SK-N-SH (cell line): Measurements from ENCODE around the gene FRY. TPM values are rescaled to one million over a fixed set of nuclear protein-coding genes. Genes with fewer than 3 reads are reported as not detected.

ENCODE experiments used
- CTCF ChIA-PET: fragments of 300-600, 350-600 bp; formaldehyde crosslinking; extraction: SDS; loops from one replicate; lab custom pipeline; 2021; lab: Yijun Ruan, JAX
- POLR2A ChIA-PET: fragments of 350-600 bp; sonication (Branson Sonifier 250); formaldehyde crosslinking; extraction: SDS; loops from one replicate; lab custom pipeline; 2020; ENCODE audit warnings: antibody characterized with exemption, inconsistent platforms; lab: Yijun Ruan, JAX
- DNase-seq: peaks from one replicate; pipeline ENCODE4 v3.0.0; 2012
- H2AFZ ChIP-seq: fragments of 200-600 bp; sonication (generic); 2 replicates; pipeline ENCODE4 v1.8.1; 2016; ENCODE audit warnings: antibody characterized with exemption, mild to moderate bottlenecking, low read depth
- H3F3A ChIP-seq: fragments of 200-600 bp; sonication (generic); replicated peaks from 2 replicates; pipeline ENCODE3; 2016; ENCODE audit warnings: antibody characterized with exemption, mild to moderate bottlenecking; ENCODE audit not compliant: insufficient read depth
- H3K27ac ChIP-seq, 2 experiments: fragments of 200-500 bp in 1 of 2; fragments of 200-600 bp in 1 of 2; sonication (Bioruptor generic) in 1 of 2; sonication (generic), shearing (Covaris generic) in 1 of 2; 2 replicates each; pipeline versions ENCODE4 v1.5.1 to v1.6.1; 2014 to 2016; ENCODE audit warnings: low read depth in 2 of 2, inconsistent platforms in 1 of 2, low read length in 1 of 2, mild to moderate bottlenecking in 1 of 2, mixed read lengths in 1 of 2
- H3K27me3 ChIP-seq: fragments of 200-600 bp; sonication (generic), shearing (Covaris generic); 2 replicates; pipeline ENCODE4 v1.6.1; 2016; ENCODE audit warnings: mixed run types; ENCODE audit not compliant: insufficient read depth
- H3K36me3 ChIP-seq, 2 experiments: fragments of 200-500 bp in 1 of 2; fragments of 200-600 bp in 1 of 2; sonication (Bioruptor generic) in 1 of 2; sonication (generic) in 1 of 2; replicated peaks in 1 of 2; 2 replicates each; pipeline versions ENCODE3 to v1.5.1; 2014 to 2016; ENCODE audit warnings: low read length in 1 of 2, mild to moderate bottlenecking in 1 of 2; ENCODE audit not compliant: insufficient read depth in 2 of 2, control insufficient read depth in 1 of 2
- H3K4me1 ChIP-seq, 2 experiments: fragments of 200-500 bp in 1 of 2; fragments of 200-600 bp in 1 of 2; sonication (Bioruptor generic) in 1 of 2; sonication (generic), shearing (Covaris generic) in 1 of 2; 2 replicates each; pipeline versions ENCODE4 v1.5.1 to v1.6.1; 2014 to 2016; ENCODE audit warnings: low read depth in 1 of 2, low read length in 1 of 2, mixed run types in 1 of 2; ENCODE audit not compliant: insufficient read depth in 2 of 2, control insufficient read depth in 1 of 2
- H3K4me2 ChIP-seq: fragments of 200-600 bp; sonication (generic), shearing (Covaris generic); 2 replicates; pipeline ENCODE4 v1.6.1; 2017; ENCODE audit warnings: mixed run types
- H3K4me3 ChIP-seq, 2 experiments: fragments of 200-500 bp in 1 of 2; fragments of 200-600 bp in 1 of 2; sonication (Bioruptor generic) in 1 of 2; sonication (generic), shearing (Covaris generic) in 1 of 2; 2 replicates each; pipeline versions ENCODE4 v1.5.1 to v1.8.1; 2014 to 2016; ENCODE audit warnings: low read depth in 2 of 2, inconsistent platforms in 1 of 2, low read length in 1 of 2, mild to moderate bottlenecking in 1 of 2, mixed read lengths in 1 of 2, moderate library complexity in 1 of 2
- H3K79me2 ChIP-seq: fragments of 200-600 bp; sonication (generic); 2 replicates; pipeline ENCODE4 v1.8.1; 2017; ENCODE audit warnings: mild to moderate bottlenecking; ENCODE audit not compliant: insufficient read depth
- H3K9ac ChIP-seq: fragments of 200-600 bp; sonication (generic); 2 replicates; pipeline ENCODE4 v1.6.1; 2017; ENCODE audit warnings: mixed run types
- H3K9me2 ChIP-seq: fragments of 200-600 bp; sonication (generic); 2 replicates; pipeline ENCODE4 v1.6.1; 2017; ENCODE audit warnings: mixed run types
- H3K9me3 ChIP-seq: fragments of 200-600 bp; sonication (generic); 2 replicates; pipeline ENCODE4 v1.6.1; 2017; ENCODE audit warnings: mixed run types, mild to moderate bottlenecking, moderate library complexity
- H4K20me1 ChIP-seq: fragments of 200-600 bp; sonication (generic); 2 replicates; pipeline ENCODE4 v1.6.1; 2017; ENCODE audit warnings: mild to moderate bottlenecking, mixed run types; ENCODE audit not compliant: insufficient read depth
- CHD2 ChIP-seq: fragments of 150-350 bp; IDR thresholded peaks from 2 replicates; pipeline ENCODE4 v1.6.1; 2018; ENCODE audit warnings: low read length; ENCODE audit not compliant: partially characterized antibody
- FOXJ3 ChIP-seq: sonication (generic); formaldehyde crosslinking; IDR thresholded peaks from 2 replicates; pipeline ENCODE4 v1.5.1; 2020; ENCODE audit warnings: mild to moderate bottlenecking, missing genetic modification reagents
- GABPA ChIP-seq: IDR thresholded peaks from 2 replicates; pipeline ENCODE4 v1.4.0; 2012; ENCODE audit warnings: low read depth, mild to moderate bottlenecking
- MEF2A ChIP-seq: IDR thresholded peaks from 2 replicates; pipeline ENCODE4 v1.4.0; 2012; ENCODE audit warnings: low read depth, borderline replicate concordance
- MXI1 ChIP-seq: IDR thresholded peaks from 2 replicates; pipeline ENCODE4 v1.6.1; 2012; ENCODE audit warnings: mild to moderate bottlenecking, low read depth, low read length, improper control_type of control experiment
- NFIC ChIP-seq: IDR thresholded peaks from 2 replicates; pipeline ENCODE4 v1.4.0; 2012; ENCODE audit warnings: borderline replicate concordance
- NRF1 ChIP-seq: IDR thresholded peaks from 2 replicates; pipeline ENCODE4 v1.6.1; 2012; ENCODE audit warnings: low read depth, mild to moderate bottlenecking, low read length
- RAD21 ChIP-seq: IDR thresholded peaks from 2 replicates; pipeline ENCODE4 v1.6.1; 2012; ENCODE audit warnings: mild to moderate bottlenecking, low read length
- RCOR1 ChIP-seq: fragments of 150-350 bp; IDR thresholded peaks from 2 replicates; pipeline ENCODE4 v1.6.1; 2017; ENCODE audit warnings: antibody characterized with exemption, low read length
- REST ChIP-seq: IDR thresholded peaks from 2 replicates; pipeline ENCODE4 v1.6.1; 2012; ENCODE audit warnings: mild to moderate bottlenecking, low read depth, low read length, moderate library complexity
- RFX5 ChIP-seq: IDR thresholded peaks from 2 replicates; pipeline ENCODE4 v1.6.1; 2012; ENCODE audit warnings: mild to moderate bottlenecking, improper control_type of control experiment, low read length
- RXRA ChIP-seq: IDR thresholded peaks from 2 replicates; pipeline ENCODE4 v1.4.0; 2012; ENCODE audit warnings: low read depth, mild to moderate bottlenecking, borderline replicate concordance
- SIN3A ChIP-seq: IDR thresholded peaks from 2 replicates; pipeline ENCODE4 v1.6.1; 2012; ENCODE audit warnings: low read depth, mild to moderate bottlenecking, low read length, moderate library complexity, borderline replicate concordance
- TAF1 ChIP-seq: IDR thresholded peaks from 2 replicates; pipeline ENCODE4 v1.6.1; 2012; ENCODE audit warnings: low read depth, mild to moderate bottlenecking, low read length, moderate library complexity, borderline replicate concordance
- TCF12 ChIP-seq: IDR thresholded peaks from 2 replicates; pipeline ENCODE4 v1.4.0; 2012
- TEAD4 ChIP-seq: IDR thresholded peaks from 2 replicates; pipeline ENCODE4 v1.4.0; 2012; ENCODE audit warnings: mild to moderate bottlenecking, borderline replicate concordance; ENCODE audit not compliant: insufficient read depth
- USF2 ChIP-seq: fragments of 150-350 bp; IDR thresholded peaks from 2 replicates; pipeline ENCODE4 v1.6.1; 2017; ENCODE audit warnings: antibody characterized with exemption, low read length, low read depth, borderline replicate concordance
- YY1 ChIP-seq: IDR thresholded peaks from 2 replicates; pipeline ENCODE4 v1.4.0; 2012; ENCODE audit warnings: low read depth, mild to moderate bottlenecking
- WGBS: methylation state at CpG from one replicate; pipeline ENCODE4 v1.1.6; 2017; ENCODE audit warnings: low lambda C conversion rate; 5-methylcytosine and 5-hydroxymethylcytosine counted together
- polyA plus RNA-seq, 3 experiments: library from polyadenylated mRNA; depleted of rRNA; stranded (reverse); fragments of >200 nt; gene quantifications; 2 replicates each; pipeline ENCODE4 v1.2.3, GENCODE V29; 2012
- TF ChIP-seq, protein P1 (sequence below): IDR thresholded peaks from 2 replicates; pipeline ENCODE4; 2012
- TF ChIP-seq, protein P2 (sequence below): IDR thresholded peaks from 2 replicates; pipeline ENCODE4 v1.4.0; 2012; ENCODE audit warnings: low read depth, borderline replicate concordance

The FRY gene
- polyA plus RNA-seq, 1 of the 3 experiments (the other 2 are of a cell fraction) = 1.4 TPM

DNA sequence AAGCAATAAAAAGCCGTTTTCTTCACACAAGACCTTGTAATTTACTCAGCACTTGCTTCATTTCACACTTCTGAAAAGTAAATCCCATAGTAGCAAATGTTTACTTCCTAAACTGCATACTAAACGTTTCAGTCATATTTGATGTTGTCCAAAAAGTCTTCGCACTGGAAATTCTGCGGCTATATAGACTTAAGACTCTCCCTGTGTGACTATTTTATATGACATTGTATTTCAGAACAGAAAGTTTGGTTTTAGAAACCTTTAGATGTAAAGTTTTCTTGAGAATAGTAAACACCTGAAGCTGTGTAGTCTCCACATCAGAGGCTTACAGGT, 254.0 kb downstream of the FRY start:
- Histone ChIP-seq H2AFZ (peak overlapping the region; percentile 49; the same call in 1 of the 2 replicates), H3K79me2 (no peaks in the 10 kb centered on the region), H3K4me3 (no peak overlapping the region), H3K27ac (peak overlapping the region; percentile 72 to 81; a peak in 3 of 4 replicates), H3K9me2 (no peaks in the 10 kb centered on the region), H3K9ac (no peak overlapping the region), H4K20me1 (no peaks in the 10 kb centered on the region), H3F3A (peaks cover 4% of the 10 kb centered on the region), H3K9me3 (no peaks in the 10 kb centered on the region), H3K36me3 (no peaks in the 10 kb centered on the region), H3K4me1 (peaks cover 0 to 15% of the 10 kb centered on the region in 2 experiments; a peak in 3 of 4 replicates), H3K27me3 (no peaks in the 10 kb centered on the region), H3K4me2 (peak overlapping the region; percentile 25)
- no peak for TF ChIP-seq GABPA
- no peak for TF ChIP-seq USF2
- TF ChIP-seq RAD21 = no peak
- TF ChIP-seq, protein P1, sequence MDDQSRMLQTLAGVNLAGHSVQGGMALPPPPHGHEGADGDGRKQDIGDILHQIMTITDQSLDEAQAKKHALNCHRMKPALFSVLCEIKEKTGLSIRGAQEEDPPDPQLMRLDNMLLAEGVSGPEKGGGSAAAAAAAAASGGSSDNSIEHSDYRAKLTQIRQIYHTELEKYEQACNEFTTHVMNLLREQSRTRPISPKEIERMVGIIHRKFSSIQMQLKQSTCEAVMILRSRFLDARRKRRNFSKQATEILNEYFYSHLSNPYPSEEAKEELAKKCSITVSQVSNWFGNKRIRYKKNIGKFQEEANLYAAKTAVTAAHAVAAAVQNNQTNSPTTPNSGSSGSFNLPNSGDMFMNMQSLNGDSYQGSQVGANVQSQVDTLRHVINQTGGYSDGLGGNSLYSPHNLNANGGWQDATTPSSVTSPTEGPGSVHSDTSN = no peak
- no peak for TF ChIP-seq TCF12
- TF ChIP-seq RXRA = no peak
- no peak for TF ChIP-seq RCOR1
- no peak for TF ChIP-seq TEAD4
- no peak for TF ChIP-seq SIN3A
- no peak for TF ChIP-seq FOXJ3 (CRISPR knock-in tag)
- TF ChIP-seq TAF1 = no peak
- TF ChIP-seq, protein P2, sequence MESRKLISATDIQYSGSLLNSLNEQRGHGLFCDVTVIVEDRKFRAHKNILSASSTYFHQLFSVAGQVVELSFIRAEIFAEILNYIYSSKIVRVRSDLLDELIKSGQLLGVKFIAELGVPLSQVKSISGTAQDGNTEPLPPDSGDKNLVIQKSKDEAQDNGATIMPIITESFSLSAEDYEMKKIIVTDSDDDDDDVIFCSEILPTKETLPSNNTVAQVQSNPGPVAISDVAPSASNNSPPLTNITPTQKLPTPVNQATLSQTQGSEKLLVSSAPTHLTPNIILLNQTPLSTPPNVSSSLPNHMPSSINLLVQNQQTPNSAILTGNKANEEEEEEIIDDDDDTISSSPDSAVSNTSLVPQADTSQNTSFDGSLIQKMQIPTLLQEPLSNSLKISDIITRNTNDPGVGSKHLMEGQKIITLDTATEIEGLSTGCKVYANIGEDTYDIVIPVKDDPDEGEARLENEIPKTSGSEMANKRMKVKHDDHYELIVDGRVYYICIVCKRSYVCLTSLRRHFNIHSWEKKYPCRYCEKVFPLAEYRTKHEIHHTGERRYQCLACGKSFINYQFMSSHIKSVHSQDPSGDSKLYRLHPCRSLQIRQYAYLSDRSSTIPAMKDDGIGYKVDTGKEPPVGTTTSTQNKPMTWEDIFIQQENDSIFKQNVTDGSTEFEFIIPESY = no peak
- no peak for TF ChIP-seq MEF2A
- TF ChIP-seq MXI1 = no peak
- no peak for TF ChIP-seq CHD2
- no peak for TF ChIP-seq REST
- TF ChIP-seq RFX5 = no peak
- no peak for TF ChIP-seq NRF1
- TF ChIP-seq NFIC = no peak
- TF ChIP-seq YY1 = no peak
- WGBS = 65% methylated on average over 4 of the region's 4 CpGs
- ChIA-PET POLR2A (no interaction called here), CTCF (interaction anchor here (0.6 to 1.1 kb wide), 4 partner anchors 16 to 702 kb away, joined by 3 read pairs; no protein-coding TSS in a partner anchor)
- DNase-seq = no peak
